ENCODE measurements around the gene IQSEC1. TPM values are rescaled to one million over a fixed set of nuclear protein-coding genes. Genes with fewer than 3 reads are reported as not detected.

The IQSEC1 gene
- total RNA-seq, 1 donor from 2014 or later: 41.7 TPM

GRCh38 chr3:12963922-12964701 lies 109.1 kb downstream of the IQSEC1 start:
- Mint-ChIP-seq H3K27ac (no peak overlapping the region), H3K27me3 (ENCODE audit: low read depth) (no peaks in the 10 kb centered on the region), H3K4me1 (peaks cover 42% of the 10 kb centered on the region), H3K9me3 (no peaks in the 10 kb centered on the region), H3K4me3 (no peak overlapping the region), H3K36me3 (no peaks in the 10 kb centered on the region)
- no peak for DNase-seq (ENCODE audit: low spot score in 2 of 2, unreplicated experiment in 2 of 2)
- TF ChIP-seq, protein P1, sequence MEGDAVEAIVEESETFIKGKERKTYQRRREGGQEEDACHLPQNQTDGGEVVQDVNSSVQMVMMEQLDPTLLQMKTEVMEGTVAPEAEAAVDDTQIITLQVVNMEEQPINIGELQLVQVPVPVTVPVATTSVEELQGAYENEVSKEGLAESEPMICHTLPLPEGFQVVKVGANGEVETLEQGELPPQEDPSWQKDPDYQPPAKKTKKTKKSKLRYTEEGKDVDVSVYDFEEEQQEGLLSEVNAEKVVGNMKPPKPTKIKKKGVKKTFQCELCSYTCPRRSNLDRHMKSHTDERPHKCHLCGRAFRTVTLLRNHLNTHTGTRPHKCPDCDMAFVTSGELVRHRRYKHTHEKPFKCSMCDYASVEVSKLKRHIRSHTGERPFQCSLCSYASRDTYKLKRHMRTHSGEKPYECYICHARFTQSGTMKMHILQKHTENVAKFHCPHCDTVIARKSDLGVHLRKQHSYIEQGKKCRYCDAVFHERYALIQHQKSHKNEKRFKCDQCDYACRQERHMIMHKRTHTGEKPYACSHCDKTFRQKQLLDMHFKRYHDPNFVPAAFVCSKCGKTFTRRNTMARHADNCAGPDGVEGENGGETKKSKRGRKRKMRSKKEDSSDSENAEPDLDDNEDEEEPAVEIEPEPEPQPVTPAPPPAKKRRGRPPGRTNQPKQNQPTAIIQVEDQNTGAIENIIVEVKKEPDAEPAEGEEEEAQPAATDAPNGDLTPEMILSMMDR (IDR thresholded peaks at IDR 0.05; ENCODE audit: unreplicated experiment): no peak

DNA sequence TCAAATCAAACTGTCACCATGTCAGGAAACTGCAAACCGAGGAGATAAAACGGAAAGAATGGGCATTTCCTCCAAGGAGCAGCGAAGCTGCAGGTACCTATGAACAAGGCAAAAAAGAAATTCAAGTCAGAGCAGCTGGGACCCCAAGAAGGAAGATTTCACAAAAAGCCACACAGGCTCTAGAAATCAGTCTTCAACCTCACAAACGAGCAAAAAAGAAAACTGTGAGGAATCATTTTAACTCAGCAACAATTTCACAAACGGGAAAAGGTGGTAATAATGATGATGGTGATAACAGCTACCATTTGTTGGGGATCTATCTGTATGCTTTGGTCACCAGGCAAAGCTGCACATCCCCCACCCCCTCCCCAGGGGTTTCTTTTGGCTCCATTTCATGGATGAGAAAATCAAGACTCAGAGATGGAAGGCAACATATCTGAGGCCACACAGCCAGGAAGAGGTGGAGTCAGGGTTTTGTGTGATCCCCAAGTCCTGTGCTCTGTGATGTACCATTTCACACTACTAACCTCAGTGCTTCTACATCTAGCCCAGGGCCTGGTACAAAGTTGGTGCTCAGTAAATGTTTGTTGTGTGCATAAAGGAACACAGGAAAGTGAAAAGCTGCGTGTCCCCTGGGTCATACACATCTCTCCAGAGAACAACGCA lies 109.9 kb downstream of the IQSEC1 start:
- H3K4me3 Mint-ChIP-seq: no peak overlapping the region
- peaks cover 38% of the 10 kb centered on the region for H3K4me1 Mint-ChIP-seq
- H3K36me3 Mint-ChIP-seq: no peaks in the 10 kb centered on the region
- DNase-seq (ENCODE audit: low spot score in 2 of 2, unreplicated experiment in 2 of 2): no peak
- H3K27ac Mint-ChIP-seq: no peak overlapping the region
- H3K9me3 Mint-ChIP-seq: no peaks in the 10 kb centered on the region
- TF ChIP-seq, protein P1 (IDR thresholded peaks at IDR 0.05; ENCODE audit: unreplicated experiment): no peak
- no peaks in the 10 kb centered on the region for H3K27me3 Mint-ChIP-seq (ENCODE audit: low read depth)

- TF ChIP-seq, protein P1 (IDR thresholded peaks at IDR 0.05; ENCODE audit: unreplicated experiment): no peak
Measured at GRCh38 chr3:12962292-12962691, 110.9 kb downstream of the IQSEC1 start.

GRCh38 chr3:12961697-12962036 lies 111.6 kb downstream of the IQSEC1 start:
- Mint-ChIP-seq H3K9me3 (no peaks in the 10 kb centered on the region), H3K4me3 (no peak overlapping the region), H3K27ac (no peak overlapping the region), H3K36me3 (no peaks in the 10 kb centered on the region), H3K27me3 (ENCODE audit: low read depth) (no peaks in the 10 kb centered on the region), H3K4me1 (peaks cover 32% of the 10 kb centered on the region)
- TF ChIP-seq, protein P1 (IDR thresholded peaks at IDR 0.05; ENCODE audit: unreplicated experiment): no peak
- DNase-seq (ENCODE audit: low spot score in 2 of 2, unreplicated experiment in 2 of 2): no peak

More at GRCh38 chr3:12962292-12962691, 110.9 kb downstream of the IQSEC1 start:
- H3K4me1 Mint-ChIP-seq: peaks cover 35% of the 10 kb centered on the region
- no peaks in the 10 kb centered on the region for H3K27me3 Mint-ChIP-seq (ENCODE audit: low read depth)
- no peak for DNase-seq (ENCODE audit: low spot score in 2 of 2, unreplicated experiment in 2 of 2)
- H3K27ac Mint-ChIP-seq: no peak overlapping the region
- no peaks in the 10 kb centered on the region for H3K36me3 Mint-ChIP-seq
- H3K9me3 Mint-ChIP-seq: no peaks in the 10 kb centered on the region
- no peak overlapping the region for H3K4me3 Mint-ChIP-seq

GRCh38 chr3:12961007-12961696 lies 112.1 kb downstream of the IQSEC1 start:
- H3K36me3 Mint-ChIP-seq: no peaks in the 10 kb centered on the region
- TF ChIP-seq, protein P1 (IDR thresholded peaks at IDR 0.05; ENCODE audit: unreplicated experiment): no peak
- H3K4me1 Mint-ChIP-seq: peaks cover 27% of the 10 kb centered on the region
- no peak for DNase-seq (ENCODE audit: low spot score in 2 of 2, unreplicated experiment in 2 of 2)
- no peaks in the 10 kb centered on the region for H3K27me3 Mint-ChIP-seq (ENCODE audit: low read depth)
- H3K27ac Mint-ChIP-seq: no peak overlapping the region
- no peak overlapping the region for H3K4me3 Mint-ChIP-seq
- H3K9me3 Mint-ChIP-seq: no peaks in the 10 kb centered on the region

Data from mesothelial cell of epicardium (in vitro differentiated cells).